GM12891 (cell line): ENCODE results near the gene VPS16.

Experiments used
- POLR2A ChIP-seq: IDR thresholded peaks from 2 replicates; pipeline ENCODE4 v1.6.1; 2011; ENCODE audit warnings: low read depth, low read length, control low read depth
- POLR2AphosphoS5 ChIP-seq: IDR thresholded peaks from 2 replicates; pipeline ENCODE4 v1.6.1; 2011; ENCODE audit warnings: low read depth, low read length, control low read depth
- TAF1 ChIP-seq: IDR thresholded peaks from 2 replicates; pipeline ENCODE4 v1.6.1; 2011; ENCODE audit warnings: low read depth, low read length, control low read depth

GRCh38 chr20:2894221-2894620 lies 53.7 kb downstream of the VPS16 start:
- TF ChIP-seq POLR2A, result no peak
- no peak for TF ChIP-seq POLR2AphosphoS5
- TF ChIP-seq TAF1, result no peak
